ENCODE measurements around the gene GLI3.
"Not testable (repeated sequence)": the region's sequence is repeated elsewhere in the genome, so short reads cannot be mapped to it uniquely, and the experiment has no call there.

GLI3 gene

DNA sequence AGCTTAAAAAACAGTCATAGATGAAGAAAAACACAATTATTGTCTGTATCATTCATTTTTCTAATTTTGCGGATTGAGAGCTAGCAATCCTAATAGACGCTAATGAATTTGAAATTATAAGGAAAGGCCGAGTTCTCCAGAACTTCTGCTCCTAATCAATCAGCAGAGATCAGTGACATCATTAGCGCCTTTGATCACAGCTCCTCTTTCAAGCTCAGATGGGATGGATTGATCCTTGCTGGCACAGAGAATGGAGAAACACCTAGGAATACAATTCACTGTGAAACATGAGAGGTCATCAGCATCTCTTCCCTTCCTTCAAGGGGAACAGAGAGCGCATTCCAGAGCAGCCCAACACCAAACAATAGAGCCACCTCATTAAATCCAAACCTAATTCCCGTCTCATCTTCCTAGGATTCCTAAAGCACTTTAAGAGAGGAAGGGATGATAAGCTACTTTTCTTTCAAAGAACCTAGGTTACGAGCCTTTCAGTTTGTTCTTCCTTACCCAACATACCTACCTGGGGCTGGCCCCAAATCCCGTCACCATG, 24.4 kb downstream of the GLI3 start:
- DNase-seq (ENCODE audit: low read depth in 2 of 2), result no peak

- no peak for DNase-seq (ENCODE audit: low read depth in 2 of 2)
Observed at GRCh38 chr7:42211938-42212337, 25.1 kb downstream of the GLI3 start.

DNA sequence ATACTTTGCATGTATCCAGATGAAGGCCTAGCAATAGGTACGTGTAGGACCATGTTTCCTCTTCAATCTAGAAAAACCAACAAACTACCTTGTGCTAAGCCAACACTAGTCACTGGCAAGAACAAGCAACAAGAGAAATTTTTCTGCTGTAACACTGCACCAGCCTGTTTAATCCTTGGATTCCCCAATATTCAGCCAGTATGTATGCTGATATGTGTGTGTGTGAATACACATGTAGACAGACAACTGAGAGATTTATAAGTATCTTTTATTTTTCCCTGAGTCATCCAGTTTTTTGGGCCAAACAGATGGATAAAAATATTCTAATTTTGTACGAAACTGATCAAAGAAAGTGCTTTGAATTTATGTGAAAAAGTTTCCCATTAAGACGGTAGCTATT, 26.2 kb downstream of the GLI3 start:
- DNase-seq (ENCODE audit: low read depth in 2 of 2), result no peak

DNA sequence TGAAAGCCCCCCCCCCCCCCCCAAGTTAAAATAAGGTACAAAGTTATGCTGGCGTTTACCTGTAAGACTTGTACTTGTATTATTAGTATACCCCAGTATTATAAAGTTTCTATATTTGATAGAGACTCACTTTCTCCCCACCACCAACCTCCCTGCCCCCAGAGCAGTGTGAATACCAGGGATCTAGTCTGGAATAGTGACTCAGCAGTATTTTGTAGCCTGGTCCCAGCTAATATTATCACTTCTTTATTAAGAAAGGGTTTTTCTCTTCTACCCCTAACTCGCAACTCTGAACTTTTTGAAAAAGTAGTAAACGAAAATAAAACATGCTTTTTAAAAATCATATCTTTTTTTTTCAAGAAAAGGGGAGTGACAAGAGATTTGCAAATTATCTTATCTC, 26.7 kb downstream of the GLI3 start:
- no peak for DNase-seq (ENCODE audit: low read depth in 2 of 2)

GRCh38 chr7:42209085-42209484, 27.9 kb downstream of the GLI3 start:
- not testable (repeated sequence) for DNase-seq (ENCODE audit: low read depth in 2 of 2)

DNA sequence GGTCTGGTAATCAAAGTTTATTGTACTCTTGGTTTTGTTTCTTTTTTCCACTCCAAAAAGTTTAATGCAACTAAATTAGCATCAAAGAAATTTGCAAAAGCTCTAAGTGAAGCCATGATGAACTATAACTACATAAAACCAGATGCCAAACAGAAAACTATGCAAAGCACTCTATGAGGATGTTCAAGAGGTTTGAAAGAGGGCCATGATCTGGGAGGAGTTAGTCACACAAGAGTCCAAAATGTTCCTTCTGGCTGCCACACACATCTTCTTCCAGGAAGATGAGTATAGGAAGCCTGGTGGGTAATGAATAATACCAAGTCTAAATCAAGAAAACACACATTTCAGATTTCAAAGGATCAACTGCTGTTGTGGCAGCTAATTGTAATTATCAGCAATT, 28.4 kb downstream of the GLI3 start:
- DNase-seq (ENCODE audit: low read depth in 2 of 2), result no peak

DNA sequence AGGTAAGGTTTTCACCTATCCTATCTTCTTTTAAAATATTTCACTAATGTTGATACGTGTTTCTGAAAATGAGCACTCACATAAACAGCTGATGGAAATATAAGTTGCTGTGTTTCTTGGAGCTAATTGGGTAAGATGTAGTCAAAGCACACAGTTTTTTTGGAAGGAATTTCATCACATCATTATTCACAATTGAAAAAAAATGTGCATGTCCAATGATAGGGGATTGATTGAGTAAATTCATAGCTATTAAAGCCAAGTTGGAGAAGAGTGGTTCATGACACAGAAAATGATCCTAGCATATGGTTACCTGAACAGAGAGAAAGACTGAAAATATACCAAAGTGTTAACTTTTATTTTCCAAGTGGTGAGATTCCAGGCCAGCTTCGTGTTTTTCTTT, 29.6 kb downstream of the GLI3 start:
- DNase-seq (ENCODE audit: low read depth in 2 of 2), result no peak

GRCh38 chr7:42203336-42203735, 33.7 kb downstream of the GLI3 start:
- DNase-seq (ENCODE audit: low read depth in 2 of 2), result no peak

GRCh38 chr7:42202601-42203000, 34.4 kb downstream of the GLI3 start:
- no peak for DNase-seq (ENCODE audit: low read depth in 2 of 2)

GRCh38 chr7:42198974-42199668, 37.9 kb downstream of the GLI3 start:
- no peak for DNase-seq (ENCODE audit: low read depth in 2 of 2)

- no peak for DNase-seq (ENCODE audit: low read depth in 2 of 2)
Observed at GRCh38 chr7:42198296-42198695, 38.7 kb downstream of the GLI3 start.

GRCh38 chr7:42197451-42197850, 39.6 kb downstream of the GLI3 start:
- DNase-seq (ENCODE audit: low read depth in 2 of 2), result no peak

- DNase-seq (ENCODE audit: low read depth in 2 of 2), result no peak
Observed at GRCh38 chr7:42194238-42194637, 42.8 kb downstream of the GLI3 start.

DNA sequence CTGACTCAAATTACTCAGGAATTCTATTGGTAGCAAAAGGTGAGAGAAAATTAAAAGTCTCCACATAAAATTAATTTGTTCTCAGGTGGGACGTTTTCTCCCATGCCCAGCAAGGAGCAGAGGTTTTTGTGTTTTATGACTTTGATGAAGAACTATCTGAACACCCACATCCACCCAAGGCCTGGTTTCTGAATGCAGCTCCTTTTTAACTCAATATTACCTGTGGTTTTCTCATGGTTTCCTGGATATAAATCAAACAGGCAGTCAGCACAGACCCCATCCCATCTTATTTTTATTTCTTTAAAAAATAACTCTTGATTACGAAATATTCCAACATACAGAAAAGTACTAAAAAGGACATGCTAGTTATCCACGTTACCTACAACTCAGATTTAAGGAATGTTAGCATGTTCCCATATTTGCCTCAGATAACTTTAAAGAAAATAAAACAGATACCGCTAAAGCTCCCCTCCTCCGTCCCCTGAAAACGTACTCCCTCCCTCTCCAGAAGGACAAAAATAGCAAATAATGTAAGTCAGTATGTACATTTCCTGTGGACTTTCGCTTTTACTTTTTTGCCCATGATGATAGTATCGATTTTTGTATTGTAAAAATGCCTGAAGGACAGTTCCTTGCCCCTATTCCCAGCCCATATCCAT, 43.4 kb downstream of the GLI3 start:
- DNase-seq (ENCODE audit: low read depth in 2 of 2), result no peak

DNA sequence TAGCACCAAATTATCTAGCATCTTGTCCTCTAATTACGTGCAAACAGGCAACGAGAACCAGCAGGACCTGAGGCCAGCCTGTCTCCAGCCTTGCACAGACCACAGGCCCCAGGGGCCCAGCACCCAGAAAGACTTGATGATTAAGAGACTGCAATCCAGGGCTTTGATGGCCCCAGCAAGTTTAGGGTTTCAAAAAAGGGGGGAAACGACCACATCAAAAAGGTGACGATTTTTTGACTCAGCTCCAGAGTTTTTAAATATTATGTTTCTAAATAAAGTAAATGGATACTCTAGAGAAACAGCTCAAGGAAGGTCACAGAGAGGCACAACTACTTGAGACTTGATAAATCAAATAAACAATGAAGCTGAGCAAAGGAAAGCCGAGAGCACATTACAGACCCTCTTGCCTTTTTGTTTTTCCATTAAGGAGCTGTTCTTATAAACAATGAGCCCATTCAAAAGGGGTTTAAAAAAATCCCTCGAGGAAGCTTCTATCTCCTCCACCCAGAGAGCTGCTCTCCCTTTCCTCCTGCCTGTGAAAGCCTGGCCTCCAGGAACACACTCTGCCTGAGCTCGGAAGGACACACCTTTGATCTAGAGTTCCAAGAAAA, 44.1 kb downstream of the GLI3 start:
- DNase-seq (ENCODE audit: low read depth in 2 of 2), result no peak

GRCh38 chr7:42192066-42192465, 44.9 kb downstream of the GLI3 start:
- no peak for DNase-seq (ENCODE audit: low read depth in 2 of 2)

GRCh38 chr7:42189535-42189934, 47.5 kb downstream of the GLI3 start:
- DNase-seq (ENCODE audit: low read depth in 2 of 2), result no peak

- no peak for DNase-seq (ENCODE audit: low read depth in 2 of 2)
Observed at GRCh38 chr7:42186151-42186550, 50.9 kb downstream of the GLI3 start.

GRCh38 chr7:42185726-42186125, 51.3 kb downstream of the GLI3 start:
- no peak for DNase-seq (ENCODE audit: low read depth in 2 of 2)

DNA sequence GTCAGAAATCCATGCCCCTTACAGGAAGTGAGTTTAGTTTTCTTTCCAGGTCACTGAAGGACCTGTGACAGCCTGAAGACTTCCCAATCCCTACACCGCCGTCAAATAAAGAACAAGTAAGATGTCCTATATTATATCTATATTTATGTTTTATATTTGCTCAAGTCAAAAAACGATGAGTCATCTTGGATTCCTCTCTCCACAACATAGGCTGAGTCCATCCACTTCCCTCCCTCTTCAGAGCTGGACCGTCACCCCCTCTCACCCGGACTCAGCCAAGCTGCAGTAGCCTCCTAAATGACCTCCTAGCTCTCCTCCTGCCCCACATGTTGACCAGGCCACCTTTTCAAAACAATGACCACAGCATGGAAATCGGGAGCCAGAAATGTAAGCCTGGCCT, 53.5 kb downstream of the GLI3 start:
- DNase-seq (ENCODE audit: low read depth in 2 of 2), result no peak

DNA sequence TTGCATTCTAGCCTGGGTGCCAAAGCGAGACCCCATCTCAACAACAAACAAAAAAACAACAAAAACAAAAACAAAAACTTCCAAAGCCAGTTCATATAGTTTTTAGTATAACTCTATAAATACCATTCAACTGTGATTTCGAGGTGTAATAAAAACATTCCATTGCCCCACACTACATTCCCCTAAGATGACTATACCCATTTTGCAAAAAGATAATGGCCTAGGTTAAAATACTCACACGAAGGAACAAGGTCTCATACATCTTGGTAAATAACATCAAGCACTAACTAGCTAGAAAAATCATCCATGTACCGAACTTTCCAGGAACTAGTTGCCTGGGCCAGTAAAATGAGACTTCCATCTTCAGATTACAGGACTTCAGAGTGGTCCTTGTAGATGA, 55.4 kb downstream of the GLI3 start:
- no peak for DNase-seq (ENCODE audit: low read depth in 2 of 2)

GRCh38 chr7:42180806-42181205, 56.2 kb downstream of the GLI3 start:
- DNase-seq (ENCODE audit: low read depth in 2 of 2), result no peak

GRCh38 chr7:42176724-42177101, 60.3 kb downstream of the GLI3 start:
- DNase-seq (ENCODE audit: low read depth in 2 of 2), result no peak

Data from stimulated activated CD8-positive, alpha-beta memory T cell treated with anti-CD3 and anti-CD28 coated beads, Interleukin-15, amount 100 ng/mL, for 4 hours (primary cell).